Ascending aorta (tissue), 2 donors: ENCODE measurements around the gene LCN6. TPM values are rescaled to one million over a fixed set of nuclear protein-coding genes. Genes with fewer than 3 reads are reported as not detected.

Experiments used
- DNase-seq, 2 donors: peaks; one replicate each; pipeline ENCODE4 v3.0.0-alpha.2; 2019; ENCODE audit warnings: low spot score in 2 of 2
- H3K27ac ChIP-seq, 2 donors: fragments of 200-600 bp; sonication (generic); one replicate each; pipeline ENCODE4 v1.5.1; 2016 to 2017; ENCODE audit warnings: mild to moderate bottlenecking in 1 of 2
- H3K27me3 ChIP-seq: fragments of 200-600 bp; sonication (generic); one replicate; pipeline ENCODE4 v1.5.1; 2017
- H3K36me3 ChIP-seq, 2 donors: fragments of 200-600 bp; sonication (generic); one replicate each; pipeline ENCODE4 v1.5.1; 2016
- H3K4me1 ChIP-seq, 2 donors: fragments of 200-600 bp; sonication (generic); one replicate each; pipeline ENCODE4 v1.5.1; 2016 to 2017; ENCODE audit warnings: mild to moderate bottlenecking in 1 of 2
- H3K4me3 ChIP-seq, 2 donors: fragments of 200-600 bp; sonication (generic); one replicate each; pipeline ENCODE4 v1.5.1; 2016 to 2017; ENCODE audit warnings: mild to moderate bottlenecking in 1 of 2
- H3K9me3 ChIP-seq, 2 donors: fragments of 200-600 bp; sonication (generic); one replicate each; pipeline ENCODE4 v1.5.1; 2016
- CTCF ChIP-seq, 3 experiments: fragments of 200-600 bp in 2 of 3; fragments of 450-650 bp in 1 of 3; sonication (generic) in 2 of 3; IDR thresholded peaks; one replicate each; pipeline ENCODE4 v1.5.1; 2016 to 2019; ENCODE audit warnings: antibody characterized with exemption in 3 of 3, mild to moderate bottlenecking in 1 of 3, moderate library complexity in 1 of 3
- intact Hi-C: fragments of 100-400 bp; cut with DNase I; formaldehyde crosslinking; loops from one replicate; pipeline ENCODE4 v1.15.1; 2023
- total RNA-seq: library from RNA; depleted of rRNA; stranded (reverse); fragments of >200 nt; gene quantifications from one replicate; pipeline ENCODE4 v1.1.0, GENCODE V29; 2016

LCN6 gene
- total RNA-seq, 1 donor from 2014 or later = 130 TPM

GRCh38 chr9:136719195-136719880, 29.0 kb downstream of the LCN6 start:
- Histone ChIP-seq H3K4me1 (no peaks in the 10 kb centered on the region), H3K27me3 (no peaks in the 10 kb centered on the region), H3K36me3 (peaks cover 24 to 25% of the 10 kb centered on the region in 2 donors), H3K4me3 (no peak overlapping the region), H3K27ac (no peak overlapping the region), H3K9me3 (no peaks in the 10 kb centered on the region)
- intact Hi-C loops = no loop called here
- no peak for TF ChIP-seq CTCF (IDR thresholded peaks at IDR 0.05)
- no peak for DNase-seq

GRCh38 chr9:136718345-136719194, 29.8 kb downstream of the LCN6 start:
- no peak for DNase-seq
- Histone ChIP-seq H3K4me3 (no peak overlapping the region), H3K36me3 (peaks cover 16 to 18% of the 10 kb centered on the region in 2 donors), H3K9me3 (no peaks in the 10 kb centered on the region), H3K4me1 (no peaks in the 10 kb centered on the region), H3K27me3 (no peaks in the 10 kb centered on the region), H3K27ac (no peak overlapping the region)
- intact Hi-C loops = no loop called here
- no peak for TF ChIP-seq CTCF (IDR thresholded peaks at IDR 0.05)

DNA sequence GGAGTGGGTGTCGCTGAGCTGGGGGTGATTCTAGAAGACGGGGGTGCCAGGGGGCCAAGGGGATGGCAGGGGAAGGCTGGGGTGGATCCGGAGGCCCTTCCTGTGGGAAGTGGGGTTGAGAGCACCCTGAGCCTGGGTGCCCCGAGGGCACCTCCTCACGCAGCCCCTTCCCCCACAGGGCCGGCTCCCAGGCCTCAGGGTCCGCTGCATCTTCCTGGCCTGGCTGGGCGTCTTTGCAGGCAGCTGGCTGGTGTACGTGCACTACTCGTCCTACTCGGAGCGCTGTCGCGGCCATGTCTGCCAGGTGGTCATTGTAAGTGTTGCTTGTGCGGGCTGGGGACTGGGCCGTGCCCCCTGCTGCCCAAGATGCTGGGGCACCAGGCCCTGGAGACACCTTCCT, 30.9 kb downstream of the LCN6 start:
- no peak for TF ChIP-seq CTCF (IDR thresholded peaks at IDR 0.05)
- Histone ChIP-seq H3K27ac (no peak overlapping the region), H3K27me3 (no peaks in the 10 kb centered on the region), H3K4me1 (peaks cover 0 to 3% of the 10 kb centered on the region in 2 donors), H3K36me3 (peaks cover 5 to 6% of the 10 kb centered on the region in 2 donors), H3K9me3 (no peaks in the 10 kb centered on the region), H3K4me3 (no peak overlapping the region)
- intact Hi-C loops = no loop called here
- no peak for DNase-seq

GRCh38 chr9:136714893-136715274, 33.4 kb downstream of the LCN6 start:
- peaks cover 0 to 7% of the 10 kb centered on the region in 2 donors for H3K4me1 ChIP-seq
- peaks cover 6% of the 10 kb centered on the region for H3K27me3 ChIP-seq
- no peaks in the 10 kb centered on the region for H3K9me3 ChIP-seq
- no peak overlapping the region for H3K4me3 ChIP-seq
- intact Hi-C loops = no loop called here
- H3K36me3 ChIP-seq = no peaks in the 10 kb centered on the region
- H3K27ac ChIP-seq = no peak overlapping the region
- no peak for TF ChIP-seq CTCF (IDR thresholded peaks at IDR 0.05)
- DNase-seq = no peak

GRCh38 chr9:136714096-136714892, 34.0 kb downstream of the LCN6 start:
- intact Hi-C loops = no loop called here
- TF ChIP-seq CTCF (IDR thresholded peaks at IDR 0.05) = peak in 1 of 3 experiments; percentile 4
- Histone ChIP-seq H3K4me1 (peaks cover 0 to 7% of the 10 kb centered on the region in 2 donors), H3K27me3 (peaks cover 6% of the 10 kb centered on the region), H3K27ac (no peak overlapping the region), H3K4me3 (no peak overlapping the region), H3K36me3 (no peaks in the 10 kb centered on the region), H3K9me3 (no peaks in the 10 kb centered on the region)
- DNase-seq = no peak
